ENCODE results near the gene PPEF2.

PPEF2 gene

GRCh38 chr4:75878246-75878756, 24.0 kb downstream of the PPEF2 start:
- FAIRE-seq (no peak), DNase-seq (ENCODE audit: insufficient read length, low spot score) (no peak)
- TF ChIP-seq TAF1 (IDR thresholded peaks at IDR 0.05; ENCODE audit: low read depth, low read length) (no peak), POLR2A (IDR thresholded peaks at IDR 0.05; ENCODE audit: low read depth, low read length) (no peak), POU2F2 (IDR thresholded peaks at IDR 0.05; ENCODE audit: low read depth, low read length) (no peak)

- TF ChIP-seq POU2F2 (IDR thresholded peaks at IDR 0.05; ENCODE audit: low read depth, low read length) (no peak), POLR2AphosphoS5 (IDR thresholded peaks at IDR 0.05; ENCODE audit: low read depth, low read length) (no peak), PAX5 (IDR thresholded peaks at IDR 0.05; ENCODE audit: insufficient read depth, low read length, severe bottlenecking) (no peak), TAF1 (IDR thresholded peaks at IDR 0.05; ENCODE audit: low read depth, low read length) (no peak), POLR2A (IDR thresholded peaks at IDR 0.05; ENCODE audit: low read depth, low read length) (no peak), SPI1 (IDR thresholded peaks at IDR 0.05; ENCODE audit: low read depth, low read length) (no peak)
- DNase-seq (ENCODE audit: insufficient read length, low spot score) = no peak
- no peak for FAIRE-seq
Measured at GRCh38 chr4:75876218-75876617, 26.0 kb downstream of the PPEF2 start.

- FAIRE-seq (no peak), DNase-seq (ENCODE audit: insufficient read length, low spot score) (no peak)
- TF ChIP-seq SPI1 (IDR thresholded peaks at IDR 0.05; ENCODE audit: low read depth, low read length) (no peak), PAX5 (IDR thresholded peaks at IDR 0.05; ENCODE audit: insufficient read depth, low read length, severe bottlenecking) (no peak), TAF1 (IDR thresholded peaks at IDR 0.05; ENCODE audit: low read depth, low read length) (no peak), POU2F2 (IDR thresholded peaks at IDR 0.05; ENCODE audit: low read depth, low read length) (no peak), POLR2AphosphoS5 (IDR thresholded peaks at IDR 0.05; ENCODE audit: low read depth, low read length) (no peak), POLR2A (IDR thresholded peaks at IDR 0.05; ENCODE audit: low read depth, low read length) (no peak)
Measured at GRCh38 chr4:75869100-75869499, 33.2 kb downstream of the PPEF2 start.

- TF ChIP-seq POLR2A (IDR thresholded peaks at IDR 0.05; ENCODE audit: low read depth, low read length) (no peak), POLR2AphosphoS5 (IDR thresholded peaks at IDR 0.05; ENCODE audit: low read depth, low read length) (no peak)
- no peak for DNase-seq (ENCODE audit: insufficient read length, low spot score)
- no peak for FAIRE-seq
Measured at GRCh38 chr4:75867130-75867529, 35.1 kb downstream of the PPEF2 start.

- FAIRE-seq = no peak
Measured at GRCh38 chr4:75860606-75861005, 41.6 kb downstream of the PPEF2 start.

GRCh38 chr4:75858721-75859120, 43.5 kb downstream of the PPEF2 start:
- FAIRE-seq = no peak
- TF ChIP-seq TAF1 (IDR thresholded peaks at IDR 0.05; ENCODE audit: low read depth, low read length) = no peak
- TF ChIP-seq PAX5 (IDR thresholded peaks at IDR 0.05; ENCODE audit: insufficient read depth, low read length, severe bottlenecking) = no peak
- TF ChIP-seq SPI1 (IDR thresholded peaks at IDR 0.05; ENCODE audit: low read depth, low read length) = no peak
- TF ChIP-seq POU2F2 (IDR thresholded peaks at IDR 0.05; ENCODE audit: low read depth, low read length) = no peak
- no peak for TF ChIP-seq POLR2A (IDR thresholded peaks at IDR 0.05; ENCODE audit: low read depth, low read length)
- TF ChIP-seq POLR2AphosphoS5 (IDR thresholded peaks at IDR 0.05; ENCODE audit: low read depth, low read length) = no peak
- no peak for DNase-seq (ENCODE audit: insufficient read length, low spot score)

More at GRCh38 chr4:75860606-75861005, 41.6 kb downstream of the PPEF2 start:
- DNase-seq (ENCODE audit: insufficient read length, low spot score) = no peak
- TF ChIP-seq POLR2AphosphoS5 (IDR thresholded peaks at IDR 0.05; ENCODE audit: low read depth, low read length) = no peak
- no peak for TF ChIP-seq SPI1 (IDR thresholded peaks at IDR 0.05; ENCODE audit: low read depth, low read length)
- no peak for TF ChIP-seq POU2F2 (IDR thresholded peaks at IDR 0.05; ENCODE audit: low read depth, low read length)
- no peak for TF ChIP-seq TAF1 (IDR thresholded peaks at IDR 0.05; ENCODE audit: low read depth, low read length)
- no peak for TF ChIP-seq PAX5 (IDR thresholded peaks at IDR 0.05; ENCODE audit: insufficient read depth, low read length, severe bottlenecking)
- TF ChIP-seq POLR2A (IDR thresholded peaks at IDR 0.05; ENCODE audit: low read depth, low read length) = no peak

GRCh38 chr4:75849461-75849860, 52.8 kb downstream of the PPEF2 start:
- peak; percentile 23 for FAIRE-seq
- TF ChIP-seq POU2F2 (IDR thresholded peaks at IDR 0.05; ENCODE audit: low read depth, low read length) (no peak), TAF1 (IDR thresholded peaks at IDR 0.05; ENCODE audit: low read depth, low read length) (no peak), PAX5 (IDR thresholded peaks at IDR 0.05; ENCODE audit: insufficient read depth, low read length, severe bottlenecking) (no peak)
- DNase-seq (ENCODE audit: insufficient read length, low spot score) = no peak

- FAIRE-seq (no peak), DNase-seq (ENCODE audit: insufficient read length, low spot score) (no peak)
Measured at GRCh38 chr4:75848891-75849290, 53.4 kb downstream of the PPEF2 start.

GRCh38 chr4:75848171-75848760, 54.0 kb downstream of the PPEF2 start:
- DNase-seq (ENCODE audit: insufficient read length, low spot score) (peak; percentile 31), FAIRE-seq (peak; percentile 48)

More at GRCh38 chr4:75848891-75849290, 53.4 kb downstream of the PPEF2 start:
- no peak for TF ChIP-seq POLR2AphosphoS5 (IDR thresholded peaks at IDR 0.05; ENCODE audit: low read depth, low read length)
- no peak for TF ChIP-seq POU2F2 (IDR thresholded peaks at IDR 0.05; ENCODE audit: low read depth, low read length)
- TF ChIP-seq SPI1 (IDR thresholded peaks at IDR 0.05; ENCODE audit: low read depth, low read length) = no peak
- TF ChIP-seq TAF1 (IDR thresholded peaks at IDR 0.05; ENCODE audit: low read depth, low read length) = no peak
- TF ChIP-seq PAX5 (IDR thresholded peaks at IDR 0.05; ENCODE audit: insufficient read depth, low read length, severe bottlenecking) = no peak
- TF ChIP-seq POLR2A (IDR thresholded peaks at IDR 0.05; ENCODE audit: low read depth, low read length) = no peak

- FAIRE-seq (no peak), DNase-seq (ENCODE audit: insufficient read length, low spot score) (no peak)
- TF ChIP-seq POU2F2 (IDR thresholded peaks at IDR 0.05; ENCODE audit: low read depth, low read length) (no peak), POLR2A (IDR thresholded peaks at IDR 0.05; ENCODE audit: low read depth, low read length) (no peak), PAX5 (IDR thresholded peaks at IDR 0.05; ENCODE audit: insufficient read depth, low read length, severe bottlenecking) (no peak), TAF1 (IDR thresholded peaks at IDR 0.05; ENCODE audit: low read depth, low read length) (no peak), SPI1 (IDR thresholded peaks at IDR 0.05; ENCODE audit: low read depth, low read length) (no peak), POLR2AphosphoS5 (IDR thresholded peaks at IDR 0.05; ENCODE audit: low read depth, low read length) (no peak)
Measured at GRCh38 chr4:75845992-75846391, 56.3 kb downstream of the PPEF2 start.
